Right lobe of liver (tissue), 6 donors: ENCODE measurements around the gene OAS3. TPM values are rescaled to one million over a fixed set of nuclear protein-coding genes. Genes with fewer than 3 reads are reported as not detected.

Experiments used
- ATAC-seq, 4 donors: fragments of 200-7000 bp; cut with Tn5 transposase; one replicate each; pipeline ENCODE4 v1.9.1; 2020; ENCODE audit warnings: mild to moderate bottlenecking in 4 of 4, moderate library complexity in 4 of 4
- DNase-seq, 3 donors: peaks; one replicate each; pipeline ENCODE4 v3.0.0-alpha.2; 2020
- H3K27ac ChIP-seq, 3 donors: fragments of 200-600 bp; one replicate each; pipeline ENCODE4 v1.8.0; 2022
- H3K27me3 ChIP-seq, 2 donors: fragments of 200-600 bp; one replicate each; pipeline ENCODE4 v1.8.0; 2022
- H3K36me3 ChIP-seq, 4 donors: fragments of 200-600 bp; sonication (generic) in 1 of 4; one replicate each; pipeline versions ENCODE4 v1.5.1 to v1.8.0; 2017 to 2022; ENCODE audit warnings: control low read depth in 1 of 4
- H3K4me1 ChIP-seq, 4 donors: fragments of 200-600 bp; sonication (generic) in 1 of 4; one replicate each; pipeline versions ENCODE4 v1.5.1 to v1.8.0; 2017 to 2022; ENCODE audit warnings: control low read depth in 1 of 4
- H3K4me3 ChIP-seq, 3 donors: fragments of 200-600 bp; one replicate each; pipeline ENCODE4 v1.8.0; 2022
- H3K9me3 ChIP-seq, 4 donors: fragments of 200-600 bp; sonication (generic) in 1 of 4; one replicate each; pipeline versions ENCODE4 v1.5.1 to v1.8.0; 2017 to 2022; ENCODE audit warnings: control low read depth in 1 of 4
- CTCF ChIP-seq, 4 donors: fragments of 200-600 bp in 3 of 4; fragments of 450-650 bp in 1 of 4; IDR thresholded peaks; one replicate each; pipeline versions ENCODE4 v1.5.1 to v1.8.0; 2016 to 2022; ENCODE audit warnings: antibody characterized with exemption in 4 of 4, mild to moderate bottlenecking in 2 of 4
- POLR2A ChIP-seq: fragments of 450-650 bp; IDR thresholded peaks from one replicate; pipeline ENCODE4 v1.6.1; 2017; ENCODE audit warnings: antibody characterized with exemption, mild to moderate bottlenecking
- WGBS: methylation state at CpG from one replicate; pipeline ENCODE4 v1.1.6; 2018; ENCODE audit warnings: low coverage, low lambda C conversion rate; ENCODE audit not compliant: insufficient coverage; ENCODE audit errors: missing lambda C conversion rate; 5-methylcytosine and 5-hydroxymethylcytosine counted together
- intact Hi-C, 2 donors: fragments of 100-400 bp; cut with DNase I; formaldehyde crosslinking; loops; one replicate each; pipeline versions ENCODE4 v1.11.2 to v1.14.1; 2022
- total RNA-seq, 6 experiments: library from RNA; depleted of rRNA in 2 of 6; stranded (reverse); fragments of >200 nt in 2 of 6; fragmentation: NEBNext Ultra II Directional in 3 of 6; extraction: Animal tissue kit (Norgen Biotek cat#: 25700) in 3 of 6; gene quantifications; one replicate each; pipeline versions ENCODE4 v1.1.0 to v1.2.4, GENCODE V29; 2016 to 2023
- donor health status: DM: no; HTN: yes; CAD: no.
- donor health status: DM: no; HTN: no; CAD: no.
- donor health status: DM: no; HTN: no; CAD: no.
- donor health status: DM: no; HTN: yes; CAD: no.
- donor health status: DM: no; HTN: yes; CAD: no.

OAS3 gene
- total RNA-seq, 6 experiments from 2014 or later = 4.4 to 10.2 (median 7.2) TPM

- intact Hi-C loops = no loop called here
- no CpG with 5 or more reads among the region's 1 CpG for WGBS
Observed at GRCh38 chr12:112928978-112929377, 9.3 kb upstream of the OAS3 start.

GRCh38 chr12:112929715-112930114, 8.6 kb upstream of the OAS3 start:
- no peak for TF ChIP-seq CTCF (IDR thresholded peaks at IDR 0.05)
- no peak for TF ChIP-seq POLR2A
- intact Hi-C loops = no loop called here
- WGBS = 94% methylated on average over 2 of the region's 3 CpGs

More at GRCh38 chr12:112928978-112929377, 9.3 kb upstream of the OAS3 start:
- TF ChIP-seq POLR2A = no peak
- peak in 1 of 4 donors; percentile 17 for TF ChIP-seq CTCF (IDR thresholded peaks at IDR 0.05)
- no peaks in the 10 kb centered on the region for H3K9me3 ChIP-seq
- peaks cover 0 to 9% (median 3%) of the 10 kb centered on the region in 4 donors for H3K4me1 ChIP-seq
- ATAC-seq (no peak), DNase-seq (no peak)
- H3K27ac ChIP-seq = no peak overlapping the region
- no peak overlapping the region for H3K4me3 ChIP-seq
- no peaks in the 10 kb centered on the region for H3K27me3 ChIP-seq
- no peaks in the 10 kb centered on the region for H3K36me3 ChIP-seq

GRCh38 chr12:112930350-112930749, 7.9 kb upstream of the OAS3 start:
- WGBS = no CpG with 5 or more reads among the region's 2 CpGs
- H3K4me3 ChIP-seq = no peak overlapping the region
- ATAC-seq = no peak

More at GRCh38 chr12:112929715-112930114, 8.6 kb upstream of the OAS3 start:
- Histone ChIP-seq H3K27me3 (no peaks in the 10 kb centered on the region), H3K9me3 (no peaks in the 10 kb centered on the region), H3K4me1 (peaks cover 0 to 9% (median 3%) of the 10 kb centered on the region in 4 donors), H3K27ac (no peak overlapping the region), H3K4me3 (no peak overlapping the region), H3K36me3 (no peaks in the 10 kb centered on the region)
- DNase-seq = no peak
- no peak for ATAC-seq

GRCh38 chr12:112932485-112933128, 5.7 kb upstream of the OAS3 start:
- no peak for DNase-seq
- ATAC-seq = no peak
- intact Hi-C loops = no loop called here
- Histone ChIP-seq H3K27ac (no peak overlapping the region), H3K9me3 (no peaks in the 10 kb centered on the region), H3K4me3 (no peak overlapping the region), H3K27me3 (no peaks in the 10 kb centered on the region), H3K36me3 (no peaks in the 10 kb centered on the region), H3K4me1 (no peaks in the 10 kb centered on the region)
- TF ChIP-seq CTCF (IDR thresholded peaks at IDR 0.05) (no peak), POLR2A (no peak)
- WGBS = 80% methylated on average over 6 of the region's 6 CpGs

More at GRCh38 chr12:112930350-112930749, 7.9 kb upstream of the OAS3 start:
- intact Hi-C loops = no loop called here
- TF ChIP-seq CTCF (IDR thresholded peaks at IDR 0.05) (no peak), POLR2A (no peak)
- Histone ChIP-seq H3K4me1 (peaks cover 0 to 5% (median 2%) of the 10 kb centered on the region in 4 donors), H3K27me3 (no peaks in the 10 kb centered on the region), H3K9me3 (no peaks in the 10 kb centered on the region), H3K36me3 (no peaks in the 10 kb centered on the region), H3K27ac (no peak overlapping the region)
- DNase-seq = no peak
